ENCODE measurements around the gene ERC2. TPM values are rescaled to one million over a fixed set of nuclear protein-coding genes. Genes with fewer than 3 reads are reported as not detected.

ERC2 gene
- total RNA-seq, 2 donors from 2014 or later: 0.21 to 0.30 TPM

GRCh38 chr3:55514962-55515361, 953.3 kb downstream of the ERC2 start:
- intact Hi-C loops (cut with DNase I): no loop called here
- H3K4me1 ChIP-seq: no peaks in the 10 kb centered on the region
- DNase-seq: no peak
- TF ChIP-seq CTCF (IDR thresholded peaks at IDR 0.05): no peak
- H3K27me3 ChIP-seq: no peaks in the 10 kb centered on the region
- no peak overlapping the region for H3K27ac ChIP-seq
- no peaks in the 10 kb centered on the region for H3K9me3 ChIP-seq
- no peak overlapping the region for H3K4me3 ChIP-seq
- H3K9ac ChIP-seq (ENCODE audit: low read depth in 2 of 2, low read length in 2 of 2): no peak overlapping the region
- H3K36me3 ChIP-seq: no peaks in the 10 kb centered on the region

- intact Hi-C loops (cut with DNase I): no loop called here
- no peaks in the 10 kb centered on the region for H3K4me1 ChIP-seq
- H3K27ac ChIP-seq: no peak overlapping the region
- no peak overlapping the region for H3K4me3 ChIP-seq
- no peak for DNase-seq
- no peak for TF ChIP-seq CTCF (IDR thresholded peaks at IDR 0.05)
- no peaks in the 10 kb centered on the region for H3K9me3 ChIP-seq
- no peaks in the 10 kb centered on the region for H3K36me3 ChIP-seq
- no peaks in the 10 kb centered on the region for H3K27me3 ChIP-seq
- H3K9ac ChIP-seq (ENCODE audit: low read depth in 2 of 2, low read length in 2 of 2): no peak overlapping the region
Measured at GRCh38 chr3:55512571-55513343, 955.5 kb downstream of the ERC2 start.

- no peak overlapping the region for H3K4me3 ChIP-seq
- no peaks in the 10 kb centered on the region for H3K36me3 ChIP-seq
- H3K9ac ChIP-seq (ENCODE audit: low read depth in 2 of 2, low read length in 2 of 2): no peak overlapping the region
- no peak overlapping the region for H3K27ac ChIP-seq
- DNase-seq: no peak
- no peaks in the 10 kb centered on the region for H3K27me3 ChIP-seq
- intact Hi-C loops (cut with DNase I): no loop called here
- TF ChIP-seq CTCF (IDR thresholded peaks at IDR 0.05): no peak
- no peaks in the 10 kb centered on the region for H3K9me3 ChIP-seq
- no peaks in the 10 kb centered on the region for H3K4me1 ChIP-seq
Measured at GRCh38 chr3:55511895-55512570, 956.2 kb downstream of the ERC2 start.

GRCh38 chr3:55508335-55508734, 959.9 kb downstream of the ERC2 start:
- Histone ChIP-seq H3K27ac (no peak overlapping the region), H3K36me3 (no peaks in the 10 kb centered on the region), H3K4me3 (no peak overlapping the region), H3K27me3 (no peaks in the 10 kb centered on the region), H3K4me1 (no peaks in the 10 kb centered on the region), H3K9ac (ENCODE audit: low read depth in 2 of 2, low read length in 2 of 2) (no peak overlapping the region), H3K9me3 (no peaks in the 10 kb centered on the region)
- intact Hi-C loops (cut with DNase I): no loop called here
- no peak for TF ChIP-seq CTCF (IDR thresholded peaks at IDR 0.05)
- no peak for DNase-seq

GRCh38 chr3:55507808-55508207, 960.5 kb downstream of the ERC2 start:
- Histone ChIP-seq H3K9ac (ENCODE audit: low read depth in 2 of 2, low read length in 2 of 2) (no peak overlapping the region), H3K4me1 (no peaks in the 10 kb centered on the region), H3K27ac (no peak overlapping the region), H3K27me3 (no peaks in the 10 kb centered on the region), H3K9me3 (no peaks in the 10 kb centered on the region), H3K4me3 (no peak overlapping the region), H3K36me3 (no peaks in the 10 kb centered on the region)
- intact Hi-C loops (cut with DNase I): no loop called here
- DNase-seq: no peak
- TF ChIP-seq CTCF (IDR thresholded peaks at IDR 0.05): no peak
